ENCODE measurements around the gene CC2D1B. TPM values are rescaled to one million over a fixed set of nuclear protein-coding genes. Genes with fewer than 3 reads are reported as not detected.

CC2D1B gene
- 18.8 and 22.8 TPM in 2 replicates for total RNA-seq

GRCh38 chr1:52365746-52366516, at the start of gene CC2D1B:
TSS of gene CC2D1B (minus strand) at chr1:52366205. CDS start at chr1:52364620, 1,585 bp downstream.

DNA sequence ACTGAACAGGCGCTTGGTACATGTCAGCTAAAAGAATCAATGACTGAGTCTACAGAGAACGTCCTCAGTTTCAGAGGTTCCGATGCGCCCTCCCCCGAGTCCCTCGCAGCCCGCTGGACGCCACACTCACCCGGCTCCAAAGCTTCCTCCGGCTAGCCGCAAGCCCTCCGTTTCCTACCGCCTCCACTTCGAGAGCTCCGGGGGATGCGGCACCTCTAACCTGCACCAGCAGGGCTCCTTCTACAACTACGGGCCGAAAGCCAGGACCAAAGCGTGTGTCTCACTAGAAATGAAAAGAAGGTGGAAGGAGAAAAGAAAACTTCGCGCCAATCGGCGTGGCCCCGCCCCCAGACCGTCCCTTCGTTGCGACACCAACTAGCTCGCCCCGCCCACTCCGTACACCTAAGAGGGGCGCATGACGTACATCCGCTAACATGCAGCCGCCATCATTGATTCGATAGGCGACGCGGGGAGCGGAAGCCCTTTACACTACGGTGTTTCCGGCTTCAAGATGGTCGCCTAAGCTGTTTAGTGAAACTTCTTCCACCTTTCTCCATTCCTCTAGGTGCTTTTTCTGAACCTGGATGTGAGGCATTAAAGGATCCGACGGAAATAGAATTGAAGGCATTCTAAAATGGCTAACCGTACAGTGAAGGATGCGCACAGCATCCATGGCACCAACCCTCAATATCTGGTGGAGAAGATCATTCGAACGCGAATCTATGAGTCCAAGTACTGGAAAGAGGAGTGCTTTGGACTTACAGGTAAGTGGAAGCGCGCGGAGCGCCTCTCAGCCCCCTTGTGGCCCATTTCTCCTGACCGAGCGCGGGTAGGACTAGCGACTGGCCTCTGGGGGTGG, 38.3 kb upstream of the CC2D1B start, which contains the start of the genes ORC1 and PRPF38A:
Gene ORC1 (minus strand): TSS at position 308 of the 859 bp plus-strand sequence. CDS start 2,200 bp downstream, outside the sequence.
Gene PRPF38A (plus strand): TSS at position 487 of the 859 bp plus-strand sequence. CDS start 148 bp downstream, at position 635.

Other genes with a start within 250 kb of the CC2D1B start
- gene ZFYVE9, start 224.1 kb downstream of the CC2D1B start, total RNA-seq, result 18.4 and 20.8 TPM in 2 replicates
- gene ORC1, start 38.2 kb upstream of the CC2D1B start, total RNA-seq, result 0.35 and 0.77 TPM in 2 replicates
- 8.0 and 11.8 TPM in 2 replicates for gene PRPF38A, start 38.4 kb upstream of the CC2D1B start, total RNA-seq
- 15.2 and 19.6 TPM in 2 replicates for gene TUT4, start 186.9 kb upstream of the CC2D1B start, total RNA-seq
- 32.2 and 62.3 TPM in 2 replicates for gene GPX7, start 236.2 kb upstream of the CC2D1B start, total RNA-seq